OCI-LY7 (cell line): ENCODE data around the gene CCDC12. TPM values are rescaled to one million over a fixed set of nuclear protein-coding genes. Genes with fewer than 3 reads are reported as not detected.

ENCODE experiments used
- BruUV-seq: library from RNA; stranded (reverse); fragments of 400-500 nt; replicated peaks from 2 replicates; lab custom pipeline; 2021; lab: Mats Ljungman, UMichigan
- CTCF ChIA-PET: fragments of 300-600 bp; sonication (Branson Sonifier 250); formaldehyde crosslinking; loops from one replicate; lab custom pipeline; 2022; ENCODE audit warnings: antibody characterized with exemption; ENCODE audit not compliant: unreplicated experiment; lab: Charles Lee
- POLR2A ChIA-PET: fragments of 300-600 bp; sonication (Branson Sonifier 250); formaldehyde crosslinking; loops from one replicate; lab custom pipeline; 2022; ENCODE audit warnings: antibody characterized with exemption; lab: Charles Lee
- DNase-seq: peaks from one replicate; pipeline ENCODE4 v3.0.0-alpha.2; 2015; ENCODE audit warnings: low spot score
- H2AFZ ChIP-seq: fragments of 200-600 bp; sonication (generic), shearing (Covaris generic); 2 replicates; pipeline ENCODE4 v1.6.1; 2014; ENCODE audit warnings: mild to moderate bottlenecking, antibody characterized with exemption, low read length, moderate library complexity
- H3K27ac ChIP-seq: fragments of 200-600 bp; sonication (generic); 2 replicates; pipeline ENCODE4 v1.5.1; 2014; ENCODE audit warnings: mixed run types, low read depth, mild to moderate bottlenecking, moderate library complexity, low read length, inconsistent platforms; ENCODE audit not compliant: poor library complexity, severe bottlenecking
- H3K36me3 ChIP-seq: fragments of 200-600 bp; sonication (generic); 2 replicates; pipeline ENCODE4 v1.6.1; 2014; ENCODE audit warnings: mild to moderate bottlenecking, antibody characterized with exemption, low read length, moderate library complexity, mixed read lengths; ENCODE audit not compliant: insufficient read depth
- H3K4me1 ChIP-seq: fragments of 200-600 bp; sonication (generic); 2 replicates; pipeline ENCODE4 v1.5.1; 2014; ENCODE audit warnings: mild to moderate bottlenecking, low read length; ENCODE audit not compliant: insufficient read depth, poor library complexity, severe bottlenecking
- H3K4me2 ChIP-seq: fragments of 200-600 bp; sonication (generic); 2 replicates; pipeline ENCODE4 v1.6.1; 2014; ENCODE audit warnings: mild to moderate bottlenecking, low read length
- H3K4me3 ChIP-seq: fragments of 200-600 bp; sonication (generic); 2 replicates; pipeline ENCODE4 v1.5.1; 2014; ENCODE audit warnings: mild to moderate bottlenecking, low read depth, low read length; ENCODE audit not compliant: poor library complexity, severe bottlenecking
- H3K79me2 ChIP-seq: fragments of 200-600 bp; sonication (generic); 2 replicates; pipeline ENCODE4 v1.6.1; 2016; ENCODE audit warnings: low read depth, mild to moderate bottlenecking, low read length, moderate library complexity, mixed read lengths; ENCODE audit not compliant: insufficient read depth
- H3K9me2 ChIP-seq: fragments of 200-600 bp; sonication (generic); 2 replicates; pipeline ENCODE4 v1.6.1; 2016; ENCODE audit warnings: mild to moderate bottlenecking, low read length, mixed read lengths; ENCODE audit not compliant: insufficient read depth
- H3K9me3 ChIP-seq: fragments of 200-600 bp; sonication (generic); 2 replicates; pipeline ENCODE4 v1.6.1; 2014; ENCODE audit warnings: mild to moderate bottlenecking, mixed run types, low read length, mixed read lengths
- H4K20me1 ChIP-seq: fragments of 200-600 bp; sonication (generic); 2 replicates; pipeline ENCODE4 v1.6.1; 2014; ENCODE audit warnings: mild to moderate bottlenecking, antibody characterized with exemption, low read length, moderate library complexity, mixed read lengths; ENCODE audit not compliant: insufficient read depth
- EZH2phosphoT487 ChIP-seq: fragments of 200-600 bp; sonication (generic); IDR thresholded peaks from 2 replicates; pipeline ENCODE4 v1.6.1; 2018; ENCODE audit warnings: low read depth, borderline replicate concordance, mild to moderate bottlenecking, mixed run types, antibody characterized with exemption, low read length, moderate library complexity, mixed read lengths
- intact Hi-C: fragments of 100-400 bp; cut with micrococcal nuclease; formaldehyde crosslinking; loops from one replicate; pipeline ENCODE4 v1.10.0; 2022; ENCODE audit not compliant: unreplicated experiment
- total RNA-seq, 2 experiments: library from RNA; depleted of rRNA in 1 of 2; stranded (reverse); fragments of >200 nt in 1 of 2; shearing (Covaris generic) in 1 of 2; gene quantifications; 2 replicates each; pipeline ENCODE4 v1.2.3, GENCODE V29; 2014 to 2022
- TF ChIP-seq, protein P1 (sequence below): fragments of 200-600 bp; sonication (generic); conservative IDR thresholded peaks from 2 replicates; pipeline ENCODE4 v1.5.1; 2014; ENCODE audit warnings: mild to moderate bottlenecking, antibody characterized with exemption, low read length, moderate library complexity, mixed read lengths

Gene CCDC12
- total RNA-seq, 2 experiments from 2014 or later, result 74.9 to 116 TPM

DNA sequence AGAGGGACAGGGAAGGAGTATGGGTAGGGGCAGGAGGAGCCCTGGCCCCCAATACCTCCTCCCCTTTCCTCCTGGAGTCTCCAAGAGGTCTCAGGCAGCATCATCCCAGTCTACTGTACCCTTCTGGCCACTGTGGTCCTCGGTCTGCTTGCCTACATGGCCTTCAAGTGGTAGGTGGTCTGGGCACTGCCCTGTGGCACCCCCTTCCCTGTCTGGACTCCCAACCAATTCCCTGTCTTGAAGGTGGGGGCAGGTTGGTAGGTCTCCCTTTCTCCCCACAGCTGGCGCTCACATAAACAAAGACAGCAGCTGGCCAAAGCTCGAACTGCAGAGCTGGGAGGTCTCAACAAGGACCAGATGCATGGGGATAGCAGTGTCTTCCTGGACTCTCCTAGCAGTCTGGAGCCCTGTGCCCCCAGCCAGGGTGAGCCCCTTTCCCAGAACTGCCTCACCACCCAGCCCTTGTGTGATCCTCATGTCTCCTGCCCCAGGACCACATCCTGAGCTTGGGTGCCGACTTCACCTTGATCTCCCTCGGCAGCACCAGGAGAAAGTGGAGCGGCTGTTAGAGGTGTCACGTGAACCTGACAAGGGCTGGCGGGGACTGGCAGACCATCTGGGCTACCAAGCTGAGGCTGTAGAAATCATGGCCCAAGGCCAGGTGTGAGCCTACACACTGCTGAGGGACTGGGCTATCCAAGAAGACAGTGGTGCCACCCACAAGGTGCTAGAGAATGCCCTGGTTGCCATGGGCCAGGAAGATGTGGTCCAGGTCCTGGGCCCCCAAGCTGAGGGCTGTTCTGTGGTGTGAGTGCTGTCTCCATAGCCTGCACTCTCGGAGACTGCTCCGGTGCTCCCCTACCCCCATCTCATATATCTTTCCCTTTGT, 36.0 kb upstream of the CCDC12 start:
- intact Hi-C loops, result loop anchor here (10.0 kb wide), 1 partner anchor 308 kb away; the partner anchor contains the start of gene TMIE
- peaks cover 69% of the 10 kb centered on the region; the same call in 1 of the 2 replicates for H3K36me3 ChIP-seq
- CTCF ChIA-PET, result no interaction called here
- POLR2A ChIA-PET, result interaction anchor here (1.2 kb wide), 1 partner anchor 8 kb away, joined by 4 read pairs; no protein-coding TSS in a partner anchor
- no peaks in the 10 kb centered on the region for H3K9me2 ChIP-seq
- no peak overlapping the region for H3K27ac ChIP-seq
- H3K4me2 ChIP-seq, result no peak overlapping the region
- H3K4me3 ChIP-seq, result no peak overlapping the region
- H3K4me1 ChIP-seq, result peaks cover 27% of the 10 kb centered on the region
- H3K9me3 ChIP-seq, result no peaks in the 10 kb centered on the region
- H3K79me2 ChIP-seq, result no peaks in the 10 kb centered on the region
- BruUV-seq, result no TSS peak
- TF ChIP-seq, protein P1, sequence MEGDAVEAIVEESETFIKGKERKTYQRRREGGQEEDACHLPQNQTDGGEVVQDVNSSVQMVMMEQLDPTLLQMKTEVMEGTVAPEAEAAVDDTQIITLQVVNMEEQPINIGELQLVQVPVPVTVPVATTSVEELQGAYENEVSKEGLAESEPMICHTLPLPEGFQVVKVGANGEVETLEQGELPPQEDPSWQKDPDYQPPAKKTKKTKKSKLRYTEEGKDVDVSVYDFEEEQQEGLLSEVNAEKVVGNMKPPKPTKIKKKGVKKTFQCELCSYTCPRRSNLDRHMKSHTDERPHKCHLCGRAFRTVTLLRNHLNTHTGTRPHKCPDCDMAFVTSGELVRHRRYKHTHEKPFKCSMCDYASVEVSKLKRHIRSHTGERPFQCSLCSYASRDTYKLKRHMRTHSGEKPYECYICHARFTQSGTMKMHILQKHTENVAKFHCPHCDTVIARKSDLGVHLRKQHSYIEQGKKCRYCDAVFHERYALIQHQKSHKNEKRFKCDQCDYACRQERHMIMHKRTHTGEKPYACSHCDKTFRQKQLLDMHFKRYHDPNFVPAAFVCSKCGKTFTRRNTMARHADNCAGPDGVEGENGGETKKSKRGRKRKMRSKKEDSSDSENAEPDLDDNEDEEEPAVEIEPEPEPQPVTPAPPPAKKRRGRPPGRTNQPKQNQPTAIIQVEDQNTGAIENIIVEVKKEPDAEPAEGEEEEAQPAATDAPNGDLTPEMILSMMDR, result no peak
- no peak for TF ChIP-seq EZH2phosphoT487
- peaks cover 1% of the 10 kb centered on the region; the same call in 1 of the 2 replicates for H4K20me1 ChIP-seq
- no peak for DNase-seq
- no peak overlapping the region for H2AFZ ChIP-seq

- POLR2A ChIA-PET, result no interaction called here
- Histone ChIP-seq H3K4me3 (no peak overlapping the region), H3K36me3 (peaks cover 69% of the 10 kb centered on the region; the same call in 1 of the 2 replicates), H3K9me3 (no peaks in the 10 kb centered on the region), H4K20me1 (no peaks in the 10 kb centered on the region), H3K27ac (no peak overlapping the region), H3K4me2 (no peak overlapping the region), H2AFZ (no peak overlapping the region), H3K9me2 (no peaks in the 10 kb centered on the region), H3K4me1 (peaks cover 15% of the 10 kb centered on the region), H3K79me2 (no peaks in the 10 kb centered on the region)
- intact Hi-C loops, result loop anchor here (10.0 kb wide), 1 partner anchor 307 kb away; the partner anchor contains the start of gene TMIE
- no peak for DNase-seq
- TF ChIP-seq EZH2phosphoT487, result no peak
- TF ChIP-seq, protein P1, result no peak
- CTCF ChIA-PET, result no interaction called here
- BruUV-seq, result no TSS peak
These were observed 34.8 kb upstream of the CCDC12 start for GRCh38 chr3:47011371-47011770.

- CTCF ChIA-PET, result no interaction called here
- H2AFZ ChIP-seq, result no peak overlapping the region
- intact Hi-C loops, result loop anchor here (10.0 kb wide), 1 partner anchor 306 kb away; the partner anchor contains the start of gene TMIE
These were observed 34.4 kb upstream of the CCDC12 start for GRCh38 chr3:47010910-47011309.

More at GRCh38 chr3:47010910-47011309, 34.4 kb upstream of the CCDC12 start:
- no peaks in the 10 kb centered on the region for H3K9me3 ChIP-seq
- H4K20me1 ChIP-seq, result no peaks in the 10 kb centered on the region
- no peaks in the 10 kb centered on the region for H3K79me2 ChIP-seq
- peaks cover 11% of the 10 kb centered on the region for H3K4me1 ChIP-seq
- H3K4me3 ChIP-seq, result no peak overlapping the region
- TF ChIP-seq, protein P1, result no peak
- TF ChIP-seq EZH2phosphoT487, result no peak
- BruUV-seq, result no TSS peak
- POLR2A ChIA-PET, result interaction anchor here (0.7 kb wide), 1 partner anchor 158 kb away, joined by 4 read pairs; no protein-coding TSS in a partner anchor
- DNase-seq, result no peak
- H3K9me2 ChIP-seq, result no peaks in the 10 kb centered on the region
- no peak overlapping the region for H3K4me2 ChIP-seq
- no peak overlapping the region for H3K27ac ChIP-seq
- peaks cover 69% of the 10 kb centered on the region; the same call in 1 of the 2 replicates for H3K36me3 ChIP-seq
